Calu3 (cell line): ENCODE measurements around the gene APP. TPM values are rescaled to one million over a fixed set of nuclear protein-coding genes. Genes with fewer than 3 reads are reported as not detected.

ENCODE experiments used
- BruUV-seq: library from RNA; stranded (reverse); fragments of 400-500 nt; replicated peaks from 2 replicates; lab custom pipeline; 2021; lab: Mats Ljungman, UMichigan
- CTCF ChIA-PET: fragments of 300-600 bp; sonication (Branson Sonifier 250); formaldehyde crosslinking; loops from one replicate; lab custom pipeline; 2022; ENCODE audit warnings: antibody characterized with exemption; lab: Charles Lee
- DNase-seq: peaks from one replicate; pipeline ENCODE4 v3.0.0; 2022
- H3K27ac Mint-ChIP-seq: one replicate; pipeline ENCODE4 v1.8.0; 2022; ENCODE audit warnings: mixed read lengths; ENCODE audit not compliant: unreplicated experiment
- H3K27me3 Mint-ChIP-seq: one replicate; pipeline ENCODE4 v1.8.0; 2022; ENCODE audit warnings: mixed read lengths; ENCODE audit not compliant: unreplicated experiment
- H3K36me3 Mint-ChIP-seq: one replicate; pipeline ENCODE4 v1.8.0; 2022; ENCODE audit warnings: mild to moderate bottlenecking, moderate library complexity, mixed read lengths; ENCODE audit not compliant: insufficient read depth, unreplicated experiment
- H3K4me1 Mint-ChIP-seq: one replicate; pipeline ENCODE4 v1.8.0; 2022; ENCODE audit warnings: mild to moderate bottlenecking, low read depth, mixed read lengths; ENCODE audit not compliant: unreplicated experiment
- H3K4me3 Mint-ChIP-seq: one replicate; pipeline ENCODE4 v1.8.0; 2022; ENCODE audit warnings: mild to moderate bottlenecking, low read depth, moderate library complexity, mixed read lengths; ENCODE audit not compliant: unreplicated experiment
- H3K9me3 Mint-ChIP-seq: one replicate; pipeline ENCODE4 v1.8.0; 2022; ENCODE audit warnings: low read depth, mixed read lengths; ENCODE audit not compliant: unreplicated experiment
- CTCF ChIP-seq: fragments of 200-600 bp; IDR thresholded peaks from one replicate; pipeline ENCODE4 v1.8.0; 2022; ENCODE audit warnings: antibody characterized with exemption; ENCODE audit not compliant: unreplicated experiment
- intact Hi-C: fragments of 100-400 bp; cut with micrococcal nuclease; formaldehyde crosslinking; loops from one replicate; pipeline ENCODE4 v1.10.0; 2022; ENCODE audit not compliant: unreplicated experiment
- total RNA-seq: library from RNA; stranded (reverse); gene quantifications from 2 replicates; pipeline ENCODE4 v1.2.3, GENCODE V29; 2022

APP gene
- total RNA-seq, 1 experiment from 2014 or later = 566 TPM

- Mint-ChIP-seq H3K27me3 (no peaks in the 10 kb centered on the region), H3K27ac (no peak overlapping the region), H3K4me3 (no peak overlapping the region), H3K9me3 (no peaks in the 10 kb centered on the region), H3K4me1 (no peaks in the 10 kb centered on the region), H3K36me3 (no peaks in the 10 kb centered on the region)
- CTCF ChIA-PET = no interaction called here
- no TSS peak for BruUV-seq
- intact Hi-C loops = loop anchor here (5.0 to 10.0 kb wide), 2 partner anchors 71 to 259 kb away; partner anchors contain the start of gene MRPL39
- TF ChIP-seq CTCF = no peak
- no peak for DNase-seq
Measured at GRCh38 chr21:25863747-25864146, 306.8 kb downstream of the APP start.

GRCh38 chr21:25863031-25863430 lies 307.5 kb downstream of the APP start:
- no peak for TF ChIP-seq CTCF
- no peaks in the 10 kb centered on the region for H3K27me3 Mint-ChIP-seq
- intact Hi-C loops = loop anchor here (5.0 to 10.0 kb wide), 2 partner anchors 71 to 258 kb away; partner anchors contain the start of gene MRPL39
- H3K4me1 Mint-ChIP-seq = no peaks in the 10 kb centered on the region
- CTCF ChIA-PET = no interaction called here
- no peak overlapping the region for H3K4me3 Mint-ChIP-seq
- BruUV-seq = no TSS peak
- no peaks in the 10 kb centered on the region for H3K9me3 Mint-ChIP-seq
- DNase-seq = no peak
- H3K36me3 Mint-ChIP-seq = no peaks in the 10 kb centered on the region
- H3K27ac Mint-ChIP-seq = no peak overlapping the region

- Mint-ChIP-seq H3K4me1 (no peaks in the 10 kb centered on the region), H3K27me3 (no peaks in the 10 kb centered on the region), H3K4me3 (no peak overlapping the region), H3K36me3 (no peaks in the 10 kb centered on the region), H3K27ac (no peak overlapping the region), H3K9me3 (no peaks in the 10 kb centered on the region)
- no TSS peak for BruUV-seq
- CTCF ChIA-PET = no interaction called here
- peak; percentile 38 for TF ChIP-seq CTCF
- peak; percentile 3 for DNase-seq
- intact Hi-C loops = loop anchor here (5.0 to 10.0 kb wide), 2 partner anchors 70 to 258 kb away; partner anchors contain the start of gene MRPL39
Measured at GRCh38 chr21:25862596-25862995, 308.0 kb downstream of the APP start.

- H3K27me3 Mint-ChIP-seq = no peaks in the 10 kb centered on the region
- DNase-seq = no peak
- CTCF ChIA-PET = no interaction called here
- no peaks in the 10 kb centered on the region for H3K9me3 Mint-ChIP-seq
- H3K4me3 Mint-ChIP-seq = no peak overlapping the region
- no peaks in the 10 kb centered on the region for H3K36me3 Mint-ChIP-seq
- no peaks in the 10 kb centered on the region for H3K4me1 Mint-ChIP-seq
- TF ChIP-seq CTCF = no peak
- intact Hi-C loops = loop anchor here (5.0 to 10.0 kb wide), 2 partner anchors 70 to 257 kb away; partner anchors contain the start of gene MRPL39
- no peak overlapping the region for H3K27ac Mint-ChIP-seq
- no TSS peak for BruUV-seq
Measured at GRCh38 chr21:25862112-25862511, 308.5 kb downstream of the APP start.
